Gastrocnemius medialis (tissue), 4 donors: ENCODE measurements around the gene DDX10.

Source experiments
- POLR2A ChIP-seq, 2 donors: fragments of 450-650 bp; IDR thresholded peaks; one replicate each; pipeline ENCODE4 v1.6.1; 2017; ENCODE audit warnings: antibody characterized with exemption in 2 of 2, mild to moderate bottlenecking in 2 of 2, moderate library complexity in 2 of 2
- TF ChIP-seq, protein P1 (sequence below), 5 experiments: fragments of 450-650 bp in 3 of 5; fragments of 200-600 bp in 2 of 5; sonication (generic) in 2 of 5; IDR thresholded peaks in 4 of 5; conservative IDR thresholded peaks in 1 of 5; 1 replicate in 4 of 5; 2 replicates in 1 of 5; pipeline ENCODE4 v1.5.1; 2016 to 2019; ENCODE audit warnings: antibody characterized with exemption in 5 of 5, mild to moderate bottlenecking in 3 of 5, moderate library complexity in 3 of 5

DNA sequence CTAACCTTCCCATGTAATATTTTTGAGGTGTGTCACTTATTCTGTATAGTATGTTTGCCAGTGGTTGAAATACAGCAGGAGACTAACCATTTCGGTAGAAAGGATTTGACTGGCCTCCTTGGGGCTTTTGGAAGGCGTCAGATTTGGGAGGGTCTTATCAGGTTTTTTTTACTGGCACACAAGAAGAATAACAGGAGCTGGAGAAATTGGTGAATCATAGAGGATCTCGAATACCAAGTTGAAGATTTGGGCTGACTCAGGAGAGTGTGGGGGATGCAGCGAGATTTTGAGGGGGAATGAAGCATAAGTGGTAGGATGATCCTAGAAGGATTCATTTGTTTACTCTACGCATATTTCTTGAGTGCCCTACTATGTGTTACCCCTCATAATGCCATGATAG lies 200.5 kb downstream of the DDX10 start:
- TF ChIP-seq, protein P1, sequence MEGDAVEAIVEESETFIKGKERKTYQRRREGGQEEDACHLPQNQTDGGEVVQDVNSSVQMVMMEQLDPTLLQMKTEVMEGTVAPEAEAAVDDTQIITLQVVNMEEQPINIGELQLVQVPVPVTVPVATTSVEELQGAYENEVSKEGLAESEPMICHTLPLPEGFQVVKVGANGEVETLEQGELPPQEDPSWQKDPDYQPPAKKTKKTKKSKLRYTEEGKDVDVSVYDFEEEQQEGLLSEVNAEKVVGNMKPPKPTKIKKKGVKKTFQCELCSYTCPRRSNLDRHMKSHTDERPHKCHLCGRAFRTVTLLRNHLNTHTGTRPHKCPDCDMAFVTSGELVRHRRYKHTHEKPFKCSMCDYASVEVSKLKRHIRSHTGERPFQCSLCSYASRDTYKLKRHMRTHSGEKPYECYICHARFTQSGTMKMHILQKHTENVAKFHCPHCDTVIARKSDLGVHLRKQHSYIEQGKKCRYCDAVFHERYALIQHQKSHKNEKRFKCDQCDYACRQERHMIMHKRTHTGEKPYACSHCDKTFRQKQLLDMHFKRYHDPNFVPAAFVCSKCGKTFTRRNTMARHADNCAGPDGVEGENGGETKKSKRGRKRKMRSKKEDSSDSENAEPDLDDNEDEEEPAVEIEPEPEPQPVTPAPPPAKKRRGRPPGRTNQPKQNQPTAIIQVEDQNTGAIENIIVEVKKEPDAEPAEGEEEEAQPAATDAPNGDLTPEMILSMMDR (IDR thresholded peaks at IDR 0.05 in 4 of 5, conservative IDR thresholded peaks at IDR 0.05 in 1 of 5), result no peak
- TF ChIP-seq POLR2A (IDR thresholded peaks at IDR 0.05), result no peak
